Body of pancreas (tissue), 4 donors: ENCODE results near the gene NKX1-2.

Experiments used
- CTCF ChIP-seq, 7 experiments: fragments of 450-650 bp in 4 of 7; fragments of 200-600 bp in 3 of 7; sonication (generic) in 3 of 7; IDR thresholded peaks; one replicate each; pipeline ENCODE4 v1.5.1; 2016 to 2019; ENCODE audit warnings: antibody characterized with exemption in 7 of 7
- POLR2A ChIP-seq, 3 donors: fragments of 450-650 bp; IDR thresholded peaks; one replicate each; pipeline ENCODE4 v1.6.1; 2016; ENCODE audit warnings: antibody characterized with exemption in 3 of 3, mild to moderate bottlenecking in 2 of 3

GRCh38 chr10:124446830-124447750, 2.7 kb downstream of the NKX1-2 start:
- TF ChIP-seq POLR2A (IDR thresholded peaks at IDR 0.05) (no peak), CTCF (IDR thresholded peaks at IDR 0.05) (no peak)
